Measurements from ENCODE around the gene HHATL. TPM values are rescaled to one million over a fixed set of nuclear protein-coding genes. Genes with fewer than 3 reads are reported as not detected.

Gene HHATL
- total RNA-seq, 1 experiment from 2014 or later, result 0.92 TPM

DNA sequence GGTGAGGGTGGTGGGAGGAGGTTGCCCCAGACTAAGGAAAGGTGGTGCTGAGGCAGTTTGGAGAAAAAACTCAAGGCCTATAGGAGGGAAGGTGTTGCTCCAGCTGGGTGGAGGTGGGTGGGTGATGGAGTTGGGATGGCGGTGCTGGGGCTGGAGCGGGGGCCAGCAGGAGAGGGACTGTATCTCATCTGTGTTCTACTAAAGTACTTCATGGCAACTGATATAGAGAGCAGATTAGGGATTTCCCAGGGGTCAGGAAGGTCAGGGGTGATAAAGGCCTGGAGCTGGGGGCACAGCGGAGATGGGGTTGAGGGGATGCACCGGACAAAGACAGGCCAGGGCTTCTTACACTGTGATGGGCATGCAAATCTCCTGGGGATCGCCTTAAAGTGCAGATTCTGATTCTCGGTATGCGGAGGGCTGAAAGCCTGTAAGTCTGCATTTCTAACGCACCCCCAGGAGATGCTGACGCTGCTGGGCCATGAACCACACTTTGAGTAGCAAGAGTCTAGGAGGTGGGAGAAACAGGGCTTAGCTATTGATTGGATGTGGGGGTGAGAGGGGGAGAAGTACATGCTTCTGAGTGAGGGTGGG, 13.1 kb downstream of the HHATL start (continued):
- TF ChIP-seq, protein P1, sequence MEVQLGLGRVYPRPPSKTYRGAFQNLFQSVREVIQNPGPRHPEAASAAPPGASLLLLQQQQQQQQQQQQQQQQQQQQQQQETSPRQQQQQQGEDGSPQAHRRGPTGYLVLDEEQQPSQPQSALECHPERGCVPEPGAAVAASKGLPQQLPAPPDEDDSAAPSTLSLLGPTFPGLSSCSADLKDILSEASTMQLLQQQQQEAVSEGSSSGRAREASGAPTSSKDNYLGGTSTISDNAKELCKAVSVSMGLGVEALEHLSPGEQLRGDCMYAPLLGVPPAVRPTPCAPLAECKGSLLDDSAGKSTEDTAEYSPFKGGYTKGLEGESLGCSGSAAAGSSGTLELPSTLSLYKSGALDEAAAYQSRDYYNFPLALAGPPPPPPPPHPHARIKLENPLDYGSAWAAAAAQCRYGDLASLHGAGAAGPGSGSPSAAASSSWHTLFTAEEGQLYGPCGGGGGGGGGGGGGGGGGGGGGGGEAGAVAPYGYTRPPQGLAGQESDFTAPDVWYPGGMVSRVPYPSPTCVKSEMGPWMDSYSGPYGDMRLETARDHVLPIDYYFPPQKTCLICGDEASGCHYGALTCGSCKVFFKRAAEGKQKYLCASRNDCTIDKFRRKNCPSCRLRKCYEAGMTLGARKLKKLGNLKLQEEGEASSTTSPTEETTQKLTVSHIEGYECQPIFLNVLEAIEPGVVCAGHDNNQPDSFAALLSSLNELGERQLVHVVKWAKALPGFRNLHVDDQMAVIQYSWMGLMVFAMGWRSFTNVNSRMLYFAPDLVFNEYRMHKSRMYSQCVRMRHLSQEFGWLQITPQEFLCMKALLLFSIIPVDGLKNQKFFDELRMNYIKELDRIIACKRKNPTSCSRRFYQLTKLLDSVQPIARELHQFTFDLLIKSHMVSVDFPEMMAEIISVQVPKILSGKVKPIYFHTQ (CRISPR knock-in tag; IDR thresholded peaks at IDR 0.05), result no peak
- no peak for TF ChIP-seq FOXP1 (CRISPR knock-in tag; IDR thresholded peaks at IDR 0.05; ENCODE audit: borderline replicate concordance)
- TF ChIP-seq ZNF263 (CRISPR knock-in tag; IDR thresholded peaks at IDR 0.05; ENCODE audit: low read depth), result no peak
- TF ChIP-seq USF1 (CRISPR knock-in tag; IDR thresholded peaks at IDR 0.05), result no peak
- TF ChIP-seq ZNF232 (CRISPR knock-in tag; IDR thresholded peaks at IDR 0.05), result no peak

DNA sequence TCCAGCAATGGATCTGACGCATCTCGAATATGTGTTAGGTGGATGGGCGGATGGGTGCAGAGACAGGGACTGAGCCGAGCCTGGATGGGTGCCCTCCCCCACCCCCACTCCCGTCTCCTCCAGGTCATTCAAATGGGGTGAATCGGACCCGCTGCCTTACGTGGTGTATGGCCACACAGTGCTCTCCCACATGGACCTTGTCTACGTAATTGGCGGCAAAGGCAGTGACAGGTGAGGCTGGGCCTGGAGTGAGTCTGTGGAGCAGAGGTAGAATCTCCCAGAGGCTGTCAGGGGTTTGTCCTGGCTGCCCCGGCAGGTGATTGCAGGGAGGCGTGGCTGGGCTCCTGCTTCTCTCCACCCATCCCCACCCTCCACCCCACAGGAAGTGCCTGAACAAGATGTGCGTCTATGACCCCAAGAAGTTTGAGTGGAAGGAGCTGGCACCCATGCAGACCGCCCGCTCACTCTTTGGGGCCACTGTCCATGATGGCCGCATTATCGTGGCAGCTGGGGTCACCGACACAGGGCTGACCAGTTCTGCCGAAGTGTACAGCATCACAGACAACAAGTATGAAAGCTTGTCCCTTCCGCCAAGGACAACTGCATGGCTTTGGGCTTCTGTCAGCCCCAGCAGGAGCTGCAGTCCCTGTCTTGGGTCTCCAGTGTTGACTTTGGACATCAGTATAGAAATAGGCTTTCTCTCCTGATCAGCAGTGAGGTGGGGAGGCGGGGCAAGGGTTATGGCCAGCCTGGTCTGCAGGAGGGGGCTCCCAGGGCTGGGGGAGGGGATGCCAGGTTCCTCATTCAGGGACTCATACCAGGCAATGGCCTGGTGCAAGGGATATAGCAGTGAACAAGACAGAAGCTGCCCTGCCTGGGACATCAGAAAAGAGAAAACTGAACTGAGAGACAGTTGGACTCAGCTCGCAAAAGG, 13.8 kb downstream of the HHATL start:
- Mint-ChIP-seq H3K4me1 (peaks cover 18% of the 10 kb centered on the region), H3K27me3 (ENCODE audit: low read depth) (peaks cover 3% of the 10 kb centered on the region), H3K36me3 (no peaks in the 10 kb centered on the region), H3K4me3 (no peak overlapping the region), H3K9me3 (no peaks in the 10 kb centered on the region), H3K27ac (no peak overlapping the region)
- POLR2A ChIA-PET, result interaction anchor here (0.9 kb wide), 1 partner anchor 36 kb away, joined by 4 read pairs; no protein-coding TSS in a partner anchor
- CTCF ChIA-PET, result interaction anchor here (1.1 to 1.3 kb wide), 2 partner anchors 56 to 75 kb away, joined by 3 to 4 read pairs; no protein-coding TSS in a partner anchor
- TF ChIP-seq, protein P2, sequence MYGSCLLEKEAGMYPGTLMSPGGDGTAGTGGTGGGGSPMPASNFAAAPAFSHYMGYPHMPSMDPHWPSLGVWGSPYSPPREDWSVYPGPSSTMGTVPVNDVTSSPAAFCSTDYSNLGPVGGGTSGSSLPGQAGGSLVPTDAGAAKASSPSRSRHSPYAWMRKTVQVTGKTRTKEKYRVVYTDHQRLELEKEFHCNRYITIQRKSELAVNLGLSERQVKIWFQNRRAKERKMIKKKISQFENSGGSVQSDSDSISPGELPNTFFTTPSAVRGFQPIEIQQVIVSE (CRISPR knock-in tag; IDR thresholded peaks at IDR 0.05; ENCODE audit: borderline replicate concordance), result no peak
- TF ChIP-seq NR3C1 (CRISPR knock-in tag; conservative IDR thresholded peaks at IDR 0.05; ENCODE audit: low read depth) (no peak), IRF2 (CRISPR knock-in tag; IDR thresholded peaks at IDR 0.05; ENCODE audit: borderline replicate concordance, low read depth) (no peak)
- no peak for DNase-seq (ENCODE audit: low spot score)
- no peak for ATAC-seq

DNA sequence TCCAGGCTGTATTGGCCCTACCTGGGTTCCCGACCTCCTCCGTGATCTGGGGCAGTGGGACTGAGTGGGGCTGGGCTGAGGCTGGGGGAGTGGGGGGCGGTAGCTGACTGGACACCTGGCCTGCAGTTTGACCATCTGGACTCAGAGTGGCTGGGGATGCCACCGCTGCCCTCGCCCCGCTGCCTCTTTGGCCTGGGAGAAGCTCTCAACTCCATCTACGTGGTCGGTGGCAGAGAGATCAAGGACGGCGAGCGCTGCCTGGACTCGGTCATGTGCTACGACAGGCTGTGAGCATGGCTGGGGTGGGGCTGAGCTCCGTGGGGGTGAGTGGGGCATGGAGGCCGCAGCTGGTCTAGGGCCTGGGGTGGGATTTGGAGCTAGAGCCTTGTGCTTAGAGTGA, 14.6 kb downstream of the HHATL start:
- H3K27ac Mint-ChIP-seq, result no peak overlapping the region
- H3K4me3 Mint-ChIP-seq, result no peak overlapping the region
- DNase-seq (ENCODE audit: low spot score), result no peak
- ChIA-PET POLR2A (interaction anchor here (0.9 kb wide), 1 partner anchor 36 kb away, joined by 4 read pairs; no protein-coding TSS in a partner anchor), CTCF (interaction anchor here (1.1 to 1.2 kb wide), 2 partner anchors 56 to 75 kb away, joined by 3 to 6 read pairs; no protein-coding TSS in a partner anchor)
- ATAC-seq, result no peak
- no peaks in the 10 kb centered on the region for H3K36me3 Mint-ChIP-seq
- no peaks in the 10 kb centered on the region for H3K9me3 Mint-ChIP-seq
- H3K27me3 Mint-ChIP-seq (ENCODE audit: low read depth), result peaks cover 3% of the 10 kb centered on the region
- peaks cover 18% of the 10 kb centered on the region for H3K4me1 Mint-ChIP-seq
- TF ChIP-seq HMGXB4 (CRISPR knock-in tag; IDR thresholded peaks at IDR 0.05) (no peak), JUN (CRISPR knock-in tag; IDR thresholded peaks at IDR 0.05) (no peak), HMGA2 (CRISPR knock-in tag; IDR thresholded peaks at IDR 0.05) (no peak), USF1 (CRISPR knock-in tag; IDR thresholded peaks at IDR 0.05) (no peak), EMX1 (CRISPR knock-in tag; IDR thresholded peaks at IDR 0.05) (no peak), RELA (CRISPR knock-in tag; IDR thresholded peaks at IDR 0.05; ENCODE audit: borderline replicate concordance) (no peak), E2F5 (CRISPR knock-in tag; IDR thresholded peaks at IDR 0.05) (no peak), SP1 (CRISPR knock-in tag; conservative IDR thresholded peaks at IDR 0.05) (no peak)
- TF ChIP-seq, protein P1 (CRISPR knock-in tag; IDR thresholded peaks at IDR 0.05), result no peak
- TF ChIP-seq, protein P3, sequence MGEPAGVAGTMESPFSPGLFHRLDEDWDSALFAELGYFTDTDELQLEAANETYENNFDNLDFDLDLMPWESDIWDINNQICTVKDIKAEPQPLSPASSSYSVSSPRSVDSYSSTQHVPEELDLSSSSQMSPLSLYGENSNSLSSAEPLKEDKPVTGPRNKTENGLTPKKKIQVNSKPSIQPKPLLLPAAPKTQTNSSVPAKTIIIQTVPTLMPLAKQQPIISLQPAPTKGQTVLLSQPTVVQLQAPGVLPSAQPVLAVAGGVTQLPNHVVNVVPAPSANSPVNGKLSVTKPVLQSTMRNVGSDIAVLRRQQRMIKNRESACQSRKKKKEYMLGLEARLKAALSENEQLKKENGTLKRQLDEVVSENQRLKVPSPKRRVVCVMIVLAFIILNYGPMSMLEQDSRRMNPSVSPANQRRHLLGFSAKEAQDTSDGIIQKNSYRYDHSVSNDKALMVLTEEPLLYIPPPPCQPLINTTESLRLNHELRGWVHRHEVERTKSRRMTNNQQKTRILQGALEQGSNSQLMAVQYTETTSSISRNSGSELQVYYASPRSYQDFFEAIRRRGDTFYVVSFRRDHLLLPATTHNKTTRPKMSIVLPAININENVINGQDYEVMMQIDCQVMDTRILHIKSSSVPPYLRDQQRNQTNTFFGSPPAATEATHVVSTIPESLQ (CRISPR knock-in tag; IDR thresholded peaks at IDR 0.05), result no peak
